Measurements from ENCODE around the gene SLC1A2. TPM values are rescaled to one million over a fixed set of nuclear protein-coding genes. Genes with fewer than 3 reads are reported as not detected.

SLC1A2 gene
- total RNA-seq, 1 experiment from 2014 or later = not detected

DNA sequence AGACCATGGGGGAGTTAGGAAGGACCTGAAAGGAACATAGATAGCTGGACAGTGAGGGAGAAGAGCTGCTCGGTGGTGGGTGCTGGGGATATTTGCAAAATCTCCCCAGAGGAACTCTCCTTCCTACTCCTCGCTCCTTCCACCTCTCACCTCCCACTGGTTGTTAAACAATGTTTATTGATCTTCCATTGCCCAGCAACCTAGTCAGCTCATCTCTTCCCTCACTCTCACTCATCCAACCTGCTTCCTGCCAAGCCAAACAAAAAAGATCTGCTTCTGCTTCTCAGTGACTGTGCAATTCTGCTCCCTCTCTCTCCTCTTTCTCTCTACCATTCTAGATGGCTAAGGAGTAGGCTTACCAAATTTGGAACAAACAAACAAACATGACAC lies 115.0 kb downstream of the SLC1A2 start:
- ChIA-PET CTCF (interaction anchor here (0.5 to 1.8 kb wide), 7 partner anchors 43 to 276 kb away, joined by 3 to 5 read pairs (median 3); no protein-coding TSS in a partner anchor), POLR2A (interaction anchor here (0.6 to 3.0 kb wide), 15 partner anchors 9 to 218 kb away, joined by 3 to 17 read pairs (median 4); no protein-coding TSS in a partner anchor)
- H3K4me3 Mint-ChIP-seq (ENCODE audit: unreplicated experiment) = peak overlapping the region; percentile 20
- H3K36me3 Mint-ChIP-seq (ENCODE audit: insufficient read depth, unreplicated experiment) = peaks cover 10% of the 10 kb centered on the region
- H3K27ac Mint-ChIP-seq (ENCODE audit: low read depth, unreplicated experiment) = peak overlapping the region; percentile 97
- peak; percentile 63 for DNase-seq (ENCODE audit: unreplicated experiment)
- H3K9me3 Mint-ChIP-seq (ENCODE audit: unreplicated experiment) = no peaks in the 10 kb centered on the region
- no peak for TF ChIP-seq CTCF (IDR thresholded peaks at IDR 0.05; ENCODE audit: unreplicated experiment)
- peaks cover 38% of the 10 kb centered on the region for H3K4me1 Mint-ChIP-seq (ENCODE audit: insufficient read depth, unreplicated experiment)
- BruUV-seq (replicated peaks) = no TSS peak
- H3K27me3 Mint-ChIP-seq (ENCODE audit: insufficient read depth, unreplicated experiment) = no peaks in the 10 kb centered on the region
- intact Hi-C loops (cut with micrococcal nuclease) = loop anchor here (5.0 kb wide), 1 partner anchor 162 kb away; no protein-coding TSS in a partner anchor

DNA sequence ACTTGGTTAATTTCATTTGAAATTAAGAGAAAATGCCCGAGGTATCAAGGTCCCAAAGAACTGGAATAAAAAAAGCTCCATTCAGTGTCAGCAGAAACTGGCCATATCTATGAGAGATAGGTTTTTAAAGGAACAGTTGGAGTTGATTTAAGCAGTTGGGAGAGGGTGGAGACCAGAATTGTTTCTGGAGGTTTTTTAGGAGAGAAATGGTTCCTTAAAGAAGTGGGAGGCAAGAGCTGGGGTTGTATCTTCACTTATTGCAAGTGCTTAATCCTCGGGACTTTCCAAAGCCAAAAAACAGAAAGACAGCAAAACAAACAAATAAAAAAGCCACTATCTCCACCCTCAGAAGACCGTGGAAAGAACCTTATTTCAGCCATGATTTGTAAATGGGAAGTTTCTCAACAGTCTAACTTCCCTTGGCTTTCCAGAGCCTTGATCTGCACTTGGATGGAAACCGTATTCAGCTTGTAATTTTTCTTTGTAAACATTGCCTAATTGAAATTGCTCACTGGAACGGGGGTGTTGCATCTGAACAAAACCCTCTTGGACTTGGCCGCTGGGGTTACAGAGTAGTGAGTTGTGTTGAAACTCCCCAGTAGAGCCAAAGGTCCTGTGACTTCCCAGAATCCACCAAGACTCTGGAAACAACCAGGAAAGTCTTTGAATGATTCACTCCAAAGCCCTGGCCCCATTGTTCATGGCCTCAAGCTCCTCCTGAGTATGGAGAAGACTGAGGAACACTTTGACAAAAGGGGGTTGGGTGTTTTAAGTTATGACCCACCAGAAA lies 115.6 kb downstream of the SLC1A2 start:
- Mint-ChIP-seq H3K4me1 (ENCODE audit: insufficient read depth, unreplicated experiment) (peaks cover 38% of the 10 kb centered on the region), H3K36me3 (ENCODE audit: insufficient read depth, unreplicated experiment) (peaks cover 10% of the 10 kb centered on the region), H3K27ac (ENCODE audit: low read depth, unreplicated experiment) (peak overlapping the region; percentile 97), H3K9me3 (ENCODE audit: unreplicated experiment) (no peaks in the 10 kb centered on the region), H3K4me3 (ENCODE audit: unreplicated experiment) (peak overlapping the region; percentile 20), H3K27me3 (ENCODE audit: insufficient read depth, unreplicated experiment) (no peaks in the 10 kb centered on the region)
- CTCF ChIA-PET = interaction anchor here (0.5 to 1.8 kb wide), 13 partner anchors 8 to 327 kb away, joined by 3 to 5 read pairs (median 3); no protein-coding TSS in a partner anchor
- BruUV-seq (replicated peaks) = no TSS peak
- TF ChIP-seq CTCF (IDR thresholded peaks at IDR 0.05; ENCODE audit: unreplicated experiment) = no peak
- peak; percentile 98 for DNase-seq (ENCODE audit: unreplicated experiment)
- intact Hi-C loops (cut with micrococcal nuclease) = loop anchor here (5.0 kb wide), 1 partner anchor 161 kb away; no protein-coding TSS in a partner anchor
- POLR2A ChIA-PET = interaction anchor here (0.5 to 3.0 kb wide), 21 partner anchors 8 to 1468 kb away, joined by 3 to 17 read pairs (median 4); no protein-coding TSS in a partner anchor

DNA sequence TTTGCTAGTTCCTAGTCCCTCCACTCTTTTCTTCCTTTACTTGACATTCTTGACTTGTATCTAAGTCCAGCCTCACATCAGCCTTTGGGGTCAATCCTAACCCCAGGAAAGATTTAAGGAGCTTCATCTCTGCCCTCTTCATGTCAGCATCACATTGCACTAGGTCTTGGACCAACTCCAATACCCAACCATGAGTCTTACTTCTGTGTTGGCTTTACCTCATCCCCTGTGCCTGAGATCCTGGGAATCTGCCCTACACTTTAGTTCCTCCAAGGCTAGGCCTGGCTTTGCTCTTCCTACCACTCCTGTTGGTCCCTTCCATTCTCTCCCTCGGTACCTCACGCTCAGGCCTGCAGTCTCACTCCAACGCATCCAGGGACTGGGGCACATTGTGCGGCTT lies 117.0 kb downstream of the SLC1A2 start:
- ChIA-PET CTCF (no interaction called here), POLR2A (interaction anchor here (1.4 kb wide), 1 partner anchor 27 kb away, joined by 7 read pairs; no protein-coding TSS in a partner anchor)
- BruUV-seq (replicated peaks) = no TSS peak
- Mint-ChIP-seq H3K4me3 (ENCODE audit: unreplicated experiment) (no peak overlapping the region), H3K9me3 (ENCODE audit: unreplicated experiment) (no peaks in the 10 kb centered on the region), H3K27ac (ENCODE audit: low read depth, unreplicated experiment) (peak overlapping the region; percentile 97), H3K4me1 (ENCODE audit: insufficient read depth, unreplicated experiment) (peaks cover 38% of the 10 kb centered on the region), H3K36me3 (ENCODE audit: insufficient read depth, unreplicated experiment) (peaks cover 10% of the 10 kb centered on the region), H3K27me3 (ENCODE audit: insufficient read depth, unreplicated experiment) (no peaks in the 10 kb centered on the region)
- intact Hi-C loops (cut with micrococcal nuclease) = loop anchor here (5.0 kb wide), 1 partner anchor 160 kb away; no protein-coding TSS in a partner anchor
- TF ChIP-seq CTCF (IDR thresholded peaks at IDR 0.05; ENCODE audit: unreplicated experiment) = no peak
- DNase-seq (ENCODE audit: unreplicated experiment) = peak; percentile 49

DNA sequence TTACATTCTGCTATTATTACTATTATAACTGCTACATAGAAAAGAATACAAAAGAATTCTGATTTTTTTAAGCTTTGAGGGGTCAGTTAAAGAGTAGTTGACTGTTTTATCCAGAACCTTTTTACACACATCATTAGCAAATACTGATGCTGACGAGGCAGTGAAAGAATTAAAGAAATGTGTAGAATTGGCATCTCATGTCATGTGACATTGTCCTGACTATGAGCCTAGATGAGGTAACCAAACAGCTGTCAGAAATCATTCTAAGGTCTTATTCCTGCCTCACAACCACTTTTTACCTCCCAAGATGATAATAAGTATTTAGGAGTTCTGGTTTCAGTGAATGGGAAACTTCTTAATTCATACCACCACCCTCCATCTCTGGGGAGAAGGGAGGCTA lies 121.0 kb downstream of the SLC1A2 start:
- Mint-ChIP-seq H3K4me3 (ENCODE audit: unreplicated experiment) (no peak overlapping the region), H3K9me3 (ENCODE audit: unreplicated experiment) (no peaks in the 10 kb centered on the region), H3K36me3 (ENCODE audit: insufficient read depth, unreplicated experiment) (peaks cover 5% of the 10 kb centered on the region), H3K27ac (ENCODE audit: low read depth, unreplicated experiment) (no peak overlapping the region), H3K27me3 (ENCODE audit: insufficient read depth, unreplicated experiment) (no peaks in the 10 kb centered on the region), H3K4me1 (ENCODE audit: insufficient read depth, unreplicated experiment) (peaks cover 13% of the 10 kb centered on the region)
- intact Hi-C loops (cut with micrococcal nuclease) = no loop called here
- no TSS peak for BruUV-seq (replicated peaks)
- ChIA-PET CTCF (interaction anchor here (1.0 kb wide), 1 partner anchor 23 kb away, joined by 6 read pairs; no protein-coding TSS in a partner anchor), POLR2A (interaction anchor here (2.2 kb wide), 1 partner anchor 66 kb away, joined by 5 read pairs; no protein-coding TSS in a partner anchor)
- TF ChIP-seq CTCF (IDR thresholded peaks at IDR 0.05; ENCODE audit: unreplicated experiment) = no peak
- no peak for DNase-seq (ENCODE audit: unreplicated experiment)
